GM21723 (cell line): ENCODE measurements around the gene RNF130.

ENCODE experiments used
- ATAC-seq: cut with Tn5 transposase; IDR thresholded peaks from one replicate; pipeline ENCODE4 v1.9.1; 2021; ENCODE audit warnings: mild to moderate bottlenecking, moderate library complexity; ENCODE audit not compliant: unreplicated experiment

RNF130 gene

GRCh38 chr5:180086816-180087399 lies 15.3 kb upstream of the RNF130 start:
- no peak for ATAC-seq

- ATAC-seq: no peak
Observed at GRCh38 chr5:180085837-180086236, 14.3 kb upstream of the RNF130 start.

- ATAC-seq: no peak
Observed at GRCh38 chr5:180084638-180085561, 13.3 kb upstream of the RNF130 start.

GRCh38 chr5:180083529-180084060 lies 12.0 kb upstream of the RNF130 start:
- no peak for ATAC-seq

- no peak for ATAC-seq
Observed at GRCh38 chr5:180082633-180083420, 11.3 kb upstream of the RNF130 start.

- no peak for ATAC-seq
Observed at GRCh38 chr5:180081481-180081880, 9.9 kb upstream of the RNF130 start.

- no peak for ATAC-seq
Observed at GRCh38 chr5:180080486-180081280, 9.1 kb upstream of the RNF130 start.

GRCh38 chr5:180079702-180080466 lies 8.3 kb upstream of the RNF130 start:
- ATAC-seq: no peak

GRCh38 chr5:180078348-180078747 lies 6.8 kb upstream of the RNF130 start:
- ATAC-seq: no peak

- no peak for ATAC-seq
Observed at GRCh38 chr5:180077594-180078284, 6.2 kb upstream of the RNF130 start.

- ATAC-seq: no peak
Observed at GRCh38 chr5:180075703-180076102, 4.1 kb upstream of the RNF130 start.

GRCh38 chr5:180074462-180074861 lies 2.9 kb upstream of the RNF130 start:
- no peak for ATAC-seq

GRCh38 chr5:180072556-180072955 lies 997 bp upstream of the RNF130 start:
- ATAC-seq: no peak

- no peak for ATAC-seq
Observed at GRCh38 chr5:180072256-180072548, 643 bp upstream of the RNF130 start.

GRCh38 chr5:180070756-180071530 lies 616 bp downstream of the RNF130 start:
- ATAC-seq: peak; percentile 35

- ATAC-seq: no peak
Observed at GRCh38 chr5:180069589-180070247, 1.8 kb downstream of the RNF130 start.

GRCh38 chr5:180068519-180069090 lies 3.0 kb downstream of the RNF130 start:
- no peak for ATAC-seq

GRCh38 chr5:180067986-180068385 lies 3.6 kb downstream of the RNF130 start:
- ATAC-seq: no peak
